Measurements from ENCODE around the gene C10orf90. TPM values are rescaled to one million over a fixed set of nuclear protein-coding genes. Genes with fewer than 3 reads are reported as not detected.

C10orf90 gene
- total RNA-seq, 4 donors from 2014 or later: 2.1 to 6.5 (median 4.1) TPM

GRCh38 chr10:126468467-126468866, 202.0 kb downstream of the C10orf90 start:
- no peaks in the 10 kb centered on the region for H3K36me3 ChIP-seq
- no peaks in the 10 kb centered on the region for H3K9me3 ChIP-seq
- WGBS: 82% methylated on average over 4 of the region's 4 CpGs
- H3K27ac ChIP-seq: no peak overlapping the region
- no peak overlapping the region for H3K4me3 ChIP-seq
- no peaks in the 10 kb centered on the region for H3K4me1 ChIP-seq
- no peak for DNase-seq (ENCODE audit: low spot score in 2 of 2)
- peaks cover 6% of the 10 kb centered on the region for H3K27me3 ChIP-seq
- TF ChIP-seq POLR2A (IDR thresholded peaks at IDR 0.05) (no peak), POLR2AphosphoS5 (IDR thresholded peaks at IDR 0.05) (no peak), EP300 (IDR thresholded peaks at IDR 0.05) (no peak), CTCF (IDR thresholded peaks at IDR 0.05) (no peak)

- Histone ChIP-seq H3K27me3 (peaks cover 7% of the 10 kb centered on the region), H3K4me3 (no peak overlapping the region), H3K27ac (no peak overlapping the region), H3K9me3 (no peaks in the 10 kb centered on the region), H3K4me1 (no peaks in the 10 kb centered on the region), H3K36me3 (no peaks in the 10 kb centered on the region)
- DNase-seq (ENCODE audit: low spot score in 2 of 2): no peak
- TF ChIP-seq EP300 (IDR thresholded peaks at IDR 0.05): no peak
- TF ChIP-seq POLR2AphosphoS5 (IDR thresholded peaks at IDR 0.05): no peak
- no peak for TF ChIP-seq POLR2A (IDR thresholded peaks at IDR 0.05)
- TF ChIP-seq CTCF (IDR thresholded peaks at IDR 0.05): no peak
- 16% methylated on average over 1 of the region's 1 CpG for WGBS
Measured at GRCh38 chr10:126465771-126466170, 204.7 kb downstream of the C10orf90 start.

- peaks cover 3% of the 10 kb centered on the region for H3K27me3 ChIP-seq
- TF ChIP-seq CTCF (IDR thresholded peaks at IDR 0.05) (no peak), EP300 (IDR thresholded peaks at IDR 0.05) (no peak), POLR2AphosphoS5 (IDR thresholded peaks at IDR 0.05) (no peak), POLR2A (IDR thresholded peaks at IDR 0.05) (no peak)
- H3K4me3 ChIP-seq: no peak overlapping the region
- no peaks in the 10 kb centered on the region for H3K4me1 ChIP-seq
- H3K27ac ChIP-seq: no peak overlapping the region
- H3K9me3 ChIP-seq: no peaks in the 10 kb centered on the region
- WGBS: 49% methylated on average over 11 of the region's 11 CpGs
- no peak for DNase-seq (ENCODE audit: low spot score in 2 of 2)
- H3K36me3 ChIP-seq: no peaks in the 10 kb centered on the region
Measured at GRCh38 chr10:126463286-126463685, 207.2 kb downstream of the C10orf90 start.

GRCh38 chr10:126461289-126461940, 209.1 kb downstream of the C10orf90 start:
- Histone ChIP-seq H3K36me3 (no peaks in the 10 kb centered on the region), H3K27me3 (peaks cover 3% of the 10 kb centered on the region), H3K4me1 (no peaks in the 10 kb centered on the region), H3K27ac (no peak overlapping the region), H3K4me3 (no peak overlapping the region), H3K9me3 (no peaks in the 10 kb centered on the region)
- TF ChIP-seq EP300 (IDR thresholded peaks at IDR 0.05): no peak
- no peak for TF ChIP-seq POLR2A (IDR thresholded peaks at IDR 0.05)
- TF ChIP-seq CTCF (IDR thresholded peaks at IDR 0.05): no peak
- no peak for TF ChIP-seq POLR2AphosphoS5 (IDR thresholded peaks at IDR 0.05)
- WGBS: 87% methylated on average over 14 of the region's 14 CpGs
- DNase-seq (ENCODE audit: low spot score in 2 of 2): no peak

GRCh38 chr10:126459878-126460481, 210.5 kb downstream of the C10orf90 start:
- Histone ChIP-seq H3K4me1 (peaks cover 5% of the 10 kb centered on the region), H3K36me3 (no peaks in the 10 kb centered on the region), H3K27ac (no peak overlapping the region), H3K27me3 (peaks cover 3% of the 10 kb centered on the region), H3K4me3 (no peak overlapping the region), H3K9me3 (no peaks in the 10 kb centered on the region)
- no peak for DNase-seq (ENCODE audit: low spot score in 2 of 2)
- WGBS: 82% methylated on average over 5 of the region's 6 CpGs
- TF ChIP-seq POLR2A (IDR thresholded peaks at IDR 0.05) (no peak), CTCF (IDR thresholded peaks at IDR 0.05) (no peak), EP300 (IDR thresholded peaks at IDR 0.05) (no peak), POLR2AphosphoS5 (IDR thresholded peaks at IDR 0.05) (no peak)

All from suprapubic skin (tissue), 4 donors.